Non-pigmented ciliary epithelial cell (primary cell): ENCODE results near the gene RHBDL2.
"Not testable (repeated sequence)": the region's sequence is repeated elsewhere in the genome, so short reads cannot be mapped to it uniquely, and the experiment has no call there.

ENCODE experiments used
- DNase-seq: peaks from one replicate; pipeline ENCODE4 v3.0.0-alpha.2; 2010; ENCODE audit warnings: low read depth

RHBDL2 gene

DNA sequence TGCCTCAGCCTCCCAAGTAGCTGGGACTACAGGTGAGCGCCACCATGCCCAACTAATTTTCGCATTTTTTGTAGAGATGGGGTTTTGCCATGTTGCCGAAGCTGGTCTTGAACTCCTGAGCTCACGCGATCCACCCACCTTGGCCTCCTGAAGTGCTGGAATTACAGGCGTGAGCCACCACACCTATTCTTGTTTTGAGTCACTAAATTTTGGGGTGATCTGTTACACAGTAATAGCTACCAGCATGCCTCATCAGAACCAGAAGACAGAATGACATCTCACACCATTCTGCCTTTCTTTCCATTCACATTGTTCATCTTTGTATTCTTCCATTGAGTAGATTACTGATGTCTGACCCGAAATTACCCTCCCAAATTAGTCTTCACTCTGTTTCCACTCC lies 9.1 kb downstream of the RHBDL2 start:
- no peak for DNase-seq

DNA sequence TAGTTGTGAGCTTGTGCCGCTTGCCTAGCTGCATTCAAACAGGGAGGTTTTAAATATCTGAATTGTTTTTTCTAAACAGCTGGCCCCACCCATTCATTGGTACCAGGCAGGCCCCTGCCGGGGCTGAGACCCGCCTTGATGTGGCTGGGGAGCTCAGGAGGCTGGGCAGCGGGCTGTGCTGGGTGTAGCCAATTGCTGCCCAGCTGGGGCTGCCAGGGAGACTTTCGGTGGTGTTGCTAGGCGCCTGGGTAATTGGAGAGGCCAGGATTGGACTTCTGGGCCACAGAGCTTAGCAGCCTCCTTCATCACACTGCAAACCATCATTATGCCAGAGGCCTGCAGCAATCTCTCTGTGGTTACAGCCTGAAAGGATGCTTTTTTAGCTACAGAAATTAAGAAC lies 12.2 kb downstream of the RHBDL2 start:
- no peak for DNase-seq

DNA sequence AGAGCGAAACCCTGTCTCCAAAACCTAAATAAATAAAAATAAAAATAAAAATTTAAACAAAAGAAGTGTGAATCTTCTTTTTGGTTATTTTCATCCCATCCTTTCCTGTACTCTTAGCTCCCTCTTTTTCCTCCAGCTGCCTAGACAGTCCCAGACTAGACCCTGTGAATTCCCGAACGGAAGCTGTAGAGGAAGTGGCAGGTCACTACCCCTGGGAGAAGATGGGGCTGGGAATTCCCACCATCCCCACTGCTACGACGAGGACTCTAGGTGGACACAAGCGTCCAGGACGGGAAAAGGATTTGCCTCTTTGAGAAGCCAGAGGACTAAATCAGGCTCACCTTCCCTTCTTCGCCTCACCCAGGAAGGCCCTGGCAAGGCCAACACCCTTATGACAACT lies 12.6 kb downstream of the RHBDL2 start:
- no peak for DNase-seq

DNA sequence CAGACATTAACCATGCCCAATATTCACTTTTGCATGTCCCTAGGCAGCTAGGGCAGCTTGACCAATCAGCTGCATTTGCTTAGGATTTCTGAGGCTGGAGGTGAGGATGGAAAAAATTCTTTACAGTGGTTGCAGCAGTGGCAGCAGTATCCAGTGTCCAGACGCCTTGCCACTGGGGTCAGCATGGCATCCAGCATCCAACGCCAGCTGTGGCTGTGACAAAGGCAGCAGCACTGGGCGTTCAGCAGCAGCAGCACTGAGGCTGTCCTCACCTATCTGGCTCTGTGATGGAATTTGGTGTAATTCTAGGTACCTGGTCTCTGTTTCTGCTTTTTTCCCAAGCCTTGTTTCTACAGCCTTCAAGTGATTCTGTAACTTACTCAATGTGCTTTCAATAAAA lies 15.5 kb downstream of the RHBDL2 start:
- no peak for DNase-seq

DNA sequence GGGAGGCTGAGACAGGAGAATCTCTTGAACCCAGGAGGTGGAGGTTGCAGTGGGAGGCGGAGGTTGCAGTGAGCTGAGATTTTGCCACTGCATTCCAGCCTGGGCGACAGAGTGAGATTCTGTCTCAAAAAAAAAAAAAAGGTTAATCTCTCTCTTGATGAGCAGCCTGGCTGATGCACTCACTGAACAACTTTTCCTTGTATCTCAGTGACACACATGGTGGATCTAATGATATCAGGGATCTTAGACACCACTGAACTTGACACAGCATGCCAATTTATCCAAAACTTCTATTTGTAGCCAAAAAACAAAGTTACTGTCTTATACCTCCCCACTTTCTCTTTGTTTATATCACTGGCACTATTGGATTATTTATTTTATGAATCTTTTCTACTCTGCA lies 16.2 kb downstream of the RHBDL2 start:
- DNase-seq: no peak

DNA sequence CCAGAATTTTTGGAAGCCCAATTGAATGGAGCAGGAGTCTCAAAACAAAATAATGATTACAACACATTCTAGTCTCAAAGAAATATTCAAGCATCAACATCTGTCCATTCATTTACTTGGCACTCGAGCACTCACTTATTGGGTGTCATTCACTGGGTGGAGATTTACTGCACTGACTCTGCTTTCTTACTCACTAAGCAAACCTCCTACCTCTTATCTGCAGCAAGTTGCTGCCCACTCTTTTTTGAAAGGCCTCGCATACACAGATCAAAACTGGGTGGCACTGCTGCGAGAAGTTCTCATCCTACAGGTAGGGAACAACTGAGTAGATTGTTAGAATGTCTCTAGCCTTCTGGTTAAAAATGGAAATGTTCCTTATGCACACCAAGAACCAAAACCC lies 18.0 kb downstream of the RHBDL2 start:
- DNase-seq: no peak

DNA sequence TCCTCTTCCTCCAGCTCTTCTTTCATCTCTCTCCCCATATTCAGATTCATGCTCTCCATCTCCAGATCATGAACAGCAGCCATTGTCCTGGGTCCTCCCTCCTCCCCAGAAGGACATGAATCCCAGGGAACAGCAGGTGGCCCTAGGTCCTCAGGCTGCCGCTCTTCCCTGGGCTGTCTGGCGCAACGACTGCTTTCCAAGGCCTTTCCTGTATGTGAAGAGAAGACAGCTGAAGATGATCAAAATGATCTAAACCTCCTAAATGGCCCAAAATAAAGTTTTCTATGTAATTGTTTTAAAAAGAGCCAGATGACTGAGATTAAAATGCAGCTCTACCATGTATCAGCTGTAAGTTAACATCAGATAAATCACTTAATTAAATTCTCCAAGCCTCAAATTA lies 22.5 kb downstream of the RHBDL2 start:
- DNase-seq: no peak

DNA sequence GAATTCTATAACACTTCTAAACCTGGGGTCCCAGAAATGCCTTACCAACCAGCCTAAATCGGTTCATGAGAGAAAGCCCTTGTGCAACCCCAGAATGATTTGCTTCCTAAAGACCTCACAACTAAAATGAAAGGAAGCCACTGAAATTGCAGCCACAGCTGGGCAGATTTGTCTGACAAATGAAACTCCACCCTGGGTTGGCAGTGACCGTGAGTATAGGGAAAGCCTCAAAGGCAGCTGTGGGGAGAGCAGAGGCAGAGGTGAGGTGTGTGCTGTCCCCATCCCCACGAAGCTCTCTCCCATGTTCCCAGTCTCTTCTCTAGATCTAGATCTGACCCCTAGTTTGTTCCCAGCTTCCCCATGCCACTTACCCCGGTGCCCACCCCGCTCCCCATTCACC lies 23.1 kb downstream of the RHBDL2 start:
- no peak for DNase-seq

DNA sequence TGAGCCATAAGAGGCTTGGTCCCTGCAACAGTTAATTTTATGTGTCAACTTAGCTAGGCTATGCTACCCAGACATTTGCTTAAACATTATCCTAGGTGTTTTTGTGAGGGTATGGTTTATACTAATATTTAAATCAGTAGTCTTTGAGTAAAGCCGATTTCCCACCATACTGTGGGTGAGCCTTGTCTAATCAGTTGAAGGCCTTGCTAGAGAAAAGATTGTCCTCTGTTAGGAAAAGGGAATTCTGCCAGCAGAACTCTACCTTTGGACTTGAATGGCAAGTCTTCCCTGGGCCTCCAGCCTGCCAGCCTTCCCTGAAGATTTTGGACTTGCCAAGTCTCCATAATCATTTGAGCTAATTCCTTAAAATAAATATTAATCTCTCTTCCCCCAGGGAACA lies 23.9 kb downstream of the RHBDL2 start:
- no peak for DNase-seq

DNA sequence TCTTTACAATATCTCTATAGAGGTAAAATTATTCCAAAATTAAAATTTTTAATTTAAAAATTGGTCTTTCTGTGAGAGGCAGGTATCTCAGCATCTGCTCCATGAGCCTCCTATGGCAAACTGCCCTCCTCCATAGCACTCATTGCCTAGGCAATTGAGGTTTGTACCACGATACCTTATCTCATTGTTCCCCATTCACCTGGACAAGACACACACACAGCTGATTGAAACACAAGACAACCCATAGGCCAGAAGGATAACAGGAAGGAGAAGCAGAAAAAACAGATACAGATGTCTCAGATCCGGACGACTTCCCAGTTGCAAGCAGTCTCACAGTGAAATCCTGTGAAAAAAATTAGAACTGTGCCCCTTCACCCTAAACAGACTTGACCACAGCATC lies 24.3 kb downstream of the RHBDL2 start:
- no peak for DNase-seq

DNA sequence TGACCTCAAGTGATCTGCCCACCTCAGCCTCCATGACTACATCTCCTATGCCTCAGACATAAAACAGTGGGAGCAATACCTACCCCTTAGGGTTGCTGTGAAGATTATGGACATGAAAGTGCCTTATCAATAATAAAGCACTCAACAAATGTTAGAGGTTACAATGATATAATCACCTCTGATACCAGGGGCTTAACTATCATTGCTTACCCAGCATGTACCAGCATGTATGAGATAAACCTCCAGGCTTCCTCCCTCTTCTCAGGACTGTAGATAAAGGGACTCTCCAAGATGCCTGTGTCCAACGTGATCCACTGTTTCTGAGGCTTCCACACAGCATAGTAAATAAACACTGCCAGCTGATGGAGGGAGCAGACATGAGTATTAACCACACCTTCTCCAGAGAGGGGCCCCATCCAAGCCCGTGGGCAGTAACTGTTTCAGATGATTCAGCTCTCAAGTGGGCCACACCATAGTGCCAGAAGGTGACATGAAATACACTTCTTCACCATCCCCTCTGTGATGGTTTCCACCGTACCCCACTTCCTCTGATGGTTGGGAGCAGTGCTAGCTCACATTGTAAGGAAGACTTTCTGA lies 26.2 kb downstream of the RHBDL2 start:
- no peak for DNase-seq

DNA sequence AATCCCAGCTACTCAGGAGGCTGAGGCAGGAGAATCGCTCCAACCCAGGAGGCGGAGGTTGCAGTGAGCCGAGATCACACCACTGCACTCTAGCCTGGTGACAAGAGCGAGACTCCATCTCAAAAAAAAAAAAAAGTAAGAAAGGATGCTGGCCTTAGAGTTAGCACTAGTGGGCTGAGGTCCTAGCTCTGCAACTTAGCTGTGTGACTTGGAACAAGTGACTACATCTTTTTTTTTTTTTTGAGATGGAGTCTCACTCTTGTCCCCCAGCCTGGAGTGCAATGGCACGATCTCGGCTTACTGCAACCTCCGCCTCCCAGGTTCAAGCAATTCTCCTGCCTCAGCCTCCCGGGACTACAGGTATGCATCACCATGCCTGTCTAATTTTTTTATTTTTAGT lies 26.7 kb downstream of the RHBDL2 start:
- not testable (repeated sequence) for DNase-seq

DNA sequence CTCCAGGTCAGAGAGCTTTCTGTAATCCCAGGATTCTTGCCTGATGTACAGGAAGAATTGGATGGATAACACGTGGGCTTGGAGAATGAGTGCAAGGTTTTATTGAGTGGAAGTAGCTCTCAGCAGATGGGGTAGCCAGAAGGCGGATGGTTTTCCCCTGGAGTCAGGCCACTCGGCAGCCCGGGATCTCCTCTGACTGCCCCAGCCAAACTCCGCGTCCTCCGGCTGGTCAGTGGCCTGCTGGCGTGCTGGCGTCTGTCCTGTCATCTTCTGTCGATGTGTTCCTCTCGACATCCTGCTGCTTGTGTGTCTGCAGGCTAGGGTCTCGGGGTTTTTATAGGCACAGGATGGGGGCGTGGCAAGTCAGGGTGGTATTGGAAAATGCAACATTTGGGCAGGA lies 32.8 kb downstream of the RHBDL2 start:
- DNase-seq: no peak

DNA sequence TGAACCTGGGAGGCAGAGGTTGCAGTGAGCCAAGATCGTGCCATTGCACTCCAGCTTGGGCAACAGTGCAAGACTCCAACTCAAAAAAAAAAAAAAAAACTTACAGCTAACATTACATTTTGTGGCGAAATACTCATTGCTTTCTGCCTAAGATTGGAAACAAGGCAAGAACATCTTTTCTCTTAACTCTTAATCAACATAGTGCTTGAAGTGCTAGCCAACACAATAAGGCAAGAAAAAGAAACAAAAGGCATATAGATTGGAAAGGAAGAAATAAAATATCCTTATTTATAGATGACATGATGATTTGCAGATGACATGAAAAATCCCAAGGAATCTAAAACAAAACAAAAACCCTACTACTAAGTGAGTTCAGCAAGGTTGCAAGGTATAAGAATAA lies 35.6 kb downstream of the RHBDL2 start:
- no peak for DNase-seq

DNA sequence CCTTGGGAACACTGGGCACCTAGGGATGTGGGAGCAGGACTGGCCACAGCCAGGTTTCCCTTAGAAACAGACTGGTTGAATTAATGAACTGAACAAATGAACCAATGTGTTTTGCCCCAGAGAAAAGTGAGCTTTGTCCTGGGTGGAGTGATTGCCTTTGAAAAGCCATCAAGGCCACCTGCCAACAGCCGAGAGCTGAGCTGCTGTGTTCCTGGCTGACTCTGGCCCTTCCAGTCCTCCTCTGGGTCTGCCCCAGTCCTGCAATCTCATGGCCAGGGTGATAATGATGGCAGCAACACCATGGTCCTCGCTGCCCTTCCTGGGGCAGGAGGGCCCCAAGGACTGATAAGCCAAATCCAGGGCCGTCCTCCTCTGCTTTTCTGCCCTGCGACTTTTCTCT lies 42.1 kb downstream of the RHBDL2 start:
- DNase-seq: no peak

DNA sequence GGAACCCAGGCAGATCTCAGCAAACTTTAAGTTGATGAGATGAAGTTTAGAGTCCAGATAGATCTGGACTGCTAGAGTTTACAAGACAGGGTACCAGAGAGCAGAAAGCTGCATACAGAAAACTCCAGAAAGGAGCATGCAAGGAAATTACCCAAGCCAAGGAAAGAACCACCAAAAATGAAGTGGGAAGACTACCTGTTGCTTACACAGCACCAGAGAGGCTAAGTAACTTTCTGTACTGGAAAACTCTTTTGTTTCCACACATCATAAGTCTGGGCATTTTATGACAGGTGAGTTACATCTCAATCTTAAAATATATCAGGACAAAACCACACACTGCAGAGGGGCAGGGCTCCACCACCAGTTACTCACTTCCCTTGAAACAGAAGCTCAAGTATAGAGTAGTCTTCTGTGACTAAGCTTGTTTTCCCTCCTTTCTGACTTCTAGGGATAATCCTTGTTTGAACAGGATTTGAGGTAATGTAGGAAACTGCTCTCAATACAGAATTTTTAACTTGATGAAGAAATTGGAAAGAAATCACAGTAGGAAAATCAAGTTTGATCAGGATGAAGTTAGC lies 42.9 kb downstream of the RHBDL2 start:
- DNase-seq: no peak

DNA sequence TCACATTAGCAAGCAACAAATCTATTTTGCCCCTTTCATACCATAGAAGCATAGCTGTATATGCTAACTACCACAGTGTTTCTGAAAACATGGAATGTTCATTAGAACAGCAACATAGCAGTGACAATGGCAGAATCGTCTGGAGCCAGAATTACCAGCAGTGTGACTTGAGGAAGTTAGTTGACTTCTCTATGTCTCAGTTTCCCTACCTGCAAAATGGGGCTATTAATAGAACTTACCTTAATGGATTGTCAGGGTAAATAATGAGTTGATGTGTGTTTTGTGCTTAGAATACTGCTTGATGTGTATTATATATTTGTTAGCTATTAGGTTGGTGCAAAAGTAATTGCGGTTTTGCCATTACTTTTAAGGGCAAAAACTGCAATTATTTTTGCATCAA lies 45.5 kb downstream of the RHBDL2 start:
- DNase-seq: no peak

DNA sequence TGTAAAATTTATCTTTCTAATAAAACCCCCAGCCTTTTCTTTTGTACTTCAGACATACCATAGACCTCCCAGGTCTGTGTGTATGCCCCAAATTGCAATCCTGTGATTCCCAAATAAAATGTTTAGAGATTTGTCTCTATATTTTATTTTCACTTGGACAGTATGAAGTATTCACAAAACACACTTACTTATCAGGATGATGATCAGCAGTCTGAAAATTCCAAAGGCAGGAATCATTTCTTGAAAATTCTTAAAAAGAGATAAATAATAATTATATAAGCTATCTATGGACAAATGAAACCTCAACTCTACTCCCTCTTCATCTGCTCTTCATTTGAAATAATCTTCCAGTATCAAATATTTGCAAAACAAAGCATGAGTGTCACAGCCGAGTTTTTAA lies 48.7 kb downstream of the RHBDL2 start:
- DNase-seq: no peak

DNA sequence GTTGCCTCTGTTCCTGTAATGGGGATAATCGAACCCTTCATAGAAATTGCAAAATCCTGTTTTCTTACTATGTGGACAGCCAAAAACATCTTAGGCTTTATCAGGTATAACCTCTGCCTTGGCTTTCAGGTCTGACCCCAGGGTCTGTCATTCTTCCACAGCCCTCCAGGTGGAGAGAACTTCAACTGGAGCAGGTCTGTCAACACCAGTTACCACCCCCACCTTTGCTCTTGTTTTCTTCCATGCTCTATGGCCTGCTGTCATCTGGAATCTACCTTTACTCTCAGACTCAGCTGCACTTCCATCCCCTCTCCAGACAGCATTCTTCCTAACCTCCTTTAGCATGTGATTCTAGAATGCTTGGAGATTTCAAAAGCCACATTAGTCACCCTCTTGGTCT lies 49.9 kb downstream of the RHBDL2 start:
- DNase-seq: no peak

DNA sequence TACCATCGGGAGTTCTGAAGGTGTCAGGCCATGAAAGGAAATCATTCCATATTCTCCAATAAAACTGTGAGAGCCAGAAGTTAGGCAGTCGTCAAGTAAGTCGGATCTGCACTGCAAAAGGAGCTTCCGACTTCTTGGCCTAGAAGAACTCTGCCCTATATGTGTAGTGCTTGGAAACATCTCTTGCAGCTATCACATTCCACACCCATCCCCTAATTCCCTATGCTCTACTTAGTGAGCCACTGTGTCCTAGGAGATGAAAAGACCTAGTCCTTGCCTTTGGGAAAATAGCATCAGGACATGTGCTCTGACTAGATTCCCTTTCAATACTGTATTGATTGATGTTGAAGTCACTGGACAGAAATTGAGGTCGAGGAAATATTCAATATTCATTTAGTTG lies 52.0 kb downstream of the RHBDL2 start:
- no peak for DNase-seq

DNA sequence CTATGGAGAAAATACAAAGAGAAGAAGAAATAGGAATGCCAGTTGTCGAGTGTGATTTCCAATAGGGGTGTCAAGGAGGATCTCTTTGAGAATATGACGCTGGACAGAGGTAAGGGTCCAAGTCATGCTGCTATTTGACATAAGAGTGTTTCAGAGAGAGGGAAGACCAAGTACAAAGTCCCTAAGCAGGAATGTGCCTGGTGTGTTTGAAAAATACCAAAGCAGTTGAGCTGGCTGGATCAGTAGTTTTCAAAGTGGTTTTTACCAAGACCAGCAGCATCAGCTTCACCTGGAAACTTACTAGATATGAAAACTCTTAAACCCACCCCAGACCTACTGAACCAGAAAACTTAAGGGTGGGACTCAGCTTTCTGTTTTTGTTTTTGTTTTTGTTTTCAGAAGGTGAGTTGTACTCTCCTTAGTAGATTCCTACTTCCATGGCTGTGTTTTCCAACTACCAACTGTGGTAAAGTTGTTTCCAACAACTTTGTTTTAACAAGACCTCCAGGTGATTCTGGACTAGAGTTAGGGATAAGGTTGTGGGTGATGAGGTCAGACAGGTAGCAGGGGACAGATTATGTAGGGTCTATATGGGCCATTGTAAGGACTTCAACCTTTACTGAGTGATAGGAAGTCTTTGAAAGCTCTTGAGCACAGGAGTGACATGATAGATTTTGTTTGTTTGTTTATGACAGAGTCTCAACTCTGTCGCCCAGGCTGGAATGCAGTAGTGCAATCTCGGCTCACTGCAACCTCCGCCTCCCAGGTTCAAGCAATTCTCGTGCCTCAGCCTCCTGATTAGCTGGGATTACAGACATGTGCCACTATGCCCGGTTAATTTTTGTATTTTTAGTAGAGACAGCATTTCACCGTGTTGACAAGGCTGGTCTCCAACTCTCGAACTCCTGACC lies 53.0 kb downstream of the RHBDL2 start:
- no peak for DNase-seq

DNA sequence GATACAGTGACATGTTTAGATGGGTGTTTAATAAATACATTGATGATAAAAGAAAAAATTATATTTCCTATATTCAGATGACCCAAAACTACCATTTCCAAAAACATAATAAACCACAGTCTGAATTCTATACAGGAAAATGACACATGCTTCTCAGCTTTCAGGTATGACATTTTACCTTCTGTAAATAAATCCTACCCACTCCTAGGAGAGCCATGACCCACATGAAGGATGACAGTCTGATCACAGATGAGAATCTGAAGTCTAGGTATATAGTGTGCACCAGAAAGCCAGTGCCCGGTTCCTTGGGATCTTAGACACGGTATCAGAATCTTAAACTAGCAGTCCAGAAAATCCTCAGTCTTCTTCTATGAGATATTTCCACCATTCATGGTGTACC lies 56.5 kb downstream of the RHBDL2 start:
- no peak for DNase-seq

DNA sequence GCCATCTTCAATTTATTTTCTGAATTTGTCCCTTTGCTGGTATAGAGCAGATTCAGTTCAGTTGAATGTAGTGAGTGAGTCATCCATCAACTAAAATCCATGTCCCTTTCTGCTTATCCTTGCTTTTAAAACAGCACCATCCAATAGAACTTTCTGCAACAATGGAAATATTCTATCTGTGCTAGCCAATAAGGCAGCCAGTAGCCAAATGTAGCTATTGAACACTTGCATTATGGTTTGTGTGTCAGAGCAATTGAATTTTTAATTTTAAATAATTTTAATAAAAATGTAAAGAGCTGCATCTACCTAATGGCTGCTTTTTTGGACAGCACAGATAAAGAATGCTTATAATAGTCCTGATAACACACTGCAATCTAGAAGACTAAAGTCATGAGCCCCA lies 60.1 kb downstream of the RHBDL2 start, which contains the start of gene GJA9:
Gene GJA9, minus strand, starts transcription at position 101 of the 400 bp plus-strand sequence. CDS start 5,489 bp downstream, outside the sequence.
- DNase-seq: no peak
